T-helper 22 cell (primary cell): ENCODE results near the gene RBM28.

Source experiments
- DNase-seq: peaks from one replicate; pipeline ENCODE4 v3.0.0-alpha.2; 2020; ENCODE audit warnings: low read depth

Gene RBM28

DNA sequence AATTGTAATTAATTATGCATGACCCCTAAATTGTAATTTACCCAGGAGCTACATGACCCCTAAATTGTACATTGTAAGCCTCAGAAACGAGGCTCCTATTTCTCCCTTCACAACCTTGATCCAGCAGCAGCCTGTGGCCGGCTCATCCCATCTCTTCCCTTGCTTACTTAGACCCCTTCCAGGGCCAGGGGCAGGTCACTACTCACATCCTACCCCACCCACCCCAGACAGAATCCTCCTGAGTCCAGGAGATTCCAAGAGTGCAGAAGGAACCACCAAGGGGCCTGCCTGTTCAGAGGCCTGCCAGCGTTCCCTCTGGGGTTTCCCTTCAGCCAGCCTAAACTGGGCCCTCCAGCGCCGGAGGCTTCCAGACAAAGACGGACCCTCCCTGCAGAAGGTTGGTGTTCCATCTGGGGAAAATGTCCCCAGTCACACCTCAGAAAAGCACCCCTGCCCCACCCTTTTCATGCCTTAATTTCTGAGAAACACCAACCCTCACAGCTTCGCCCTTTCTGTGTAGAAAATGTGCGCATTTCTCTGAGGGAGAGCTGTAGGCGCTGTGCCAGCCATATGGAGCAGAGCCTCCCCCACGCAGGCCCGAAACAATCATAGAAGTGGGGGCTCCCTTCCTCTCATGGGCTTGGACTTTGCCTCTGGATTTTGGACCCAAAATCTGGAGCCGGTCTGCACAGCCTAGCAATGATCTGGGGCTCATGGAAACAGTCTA, 83.5 kb downstream of the RBM28 start:
- DNase-seq, result no peak

DNA sequence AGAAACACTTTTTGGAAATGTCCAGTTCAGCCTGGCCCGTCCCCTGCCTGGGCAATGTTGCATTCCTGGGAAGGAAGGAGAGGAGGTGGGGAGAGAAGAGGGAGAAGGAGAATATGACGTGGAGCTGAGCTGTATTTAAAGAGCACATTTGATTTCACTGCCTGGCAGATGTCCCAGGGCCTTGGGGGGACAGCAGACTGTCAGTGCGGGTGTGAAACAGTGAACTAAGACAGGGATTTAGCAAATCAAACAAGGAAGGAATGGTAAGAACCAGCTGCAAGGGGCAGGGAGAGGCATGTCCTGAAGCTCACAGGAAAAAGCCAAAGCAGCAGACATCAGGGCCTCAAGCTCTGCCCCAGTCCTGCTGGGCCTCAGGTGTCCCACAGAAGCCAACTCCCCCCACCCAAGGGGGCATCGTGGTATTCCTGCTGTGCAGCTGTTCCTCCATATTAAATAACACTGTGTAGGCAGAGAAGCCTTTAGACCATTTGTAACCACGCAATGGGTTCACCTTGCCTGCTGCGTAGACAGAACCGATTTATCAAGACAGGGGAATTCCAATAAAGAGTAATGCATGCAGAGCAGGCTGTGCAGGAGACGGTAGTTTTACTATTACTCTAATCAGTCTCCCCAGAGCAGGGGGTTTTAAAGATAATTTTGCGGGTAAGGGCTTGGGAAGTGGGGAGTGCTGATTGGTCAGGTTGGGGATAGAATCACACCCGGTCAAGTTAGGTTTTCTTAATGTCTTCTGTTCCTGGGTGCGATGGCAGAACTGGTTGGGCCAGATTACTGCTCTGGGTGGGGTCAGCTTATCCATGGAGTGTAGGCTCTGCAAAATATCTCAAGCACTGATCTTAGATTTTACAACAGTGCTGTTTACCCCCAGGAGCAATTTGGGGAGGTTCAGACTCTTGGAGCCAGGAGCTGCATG, 84.3 kb downstream of the RBM28 start:
- DNase-seq, result no peak

DNA sequence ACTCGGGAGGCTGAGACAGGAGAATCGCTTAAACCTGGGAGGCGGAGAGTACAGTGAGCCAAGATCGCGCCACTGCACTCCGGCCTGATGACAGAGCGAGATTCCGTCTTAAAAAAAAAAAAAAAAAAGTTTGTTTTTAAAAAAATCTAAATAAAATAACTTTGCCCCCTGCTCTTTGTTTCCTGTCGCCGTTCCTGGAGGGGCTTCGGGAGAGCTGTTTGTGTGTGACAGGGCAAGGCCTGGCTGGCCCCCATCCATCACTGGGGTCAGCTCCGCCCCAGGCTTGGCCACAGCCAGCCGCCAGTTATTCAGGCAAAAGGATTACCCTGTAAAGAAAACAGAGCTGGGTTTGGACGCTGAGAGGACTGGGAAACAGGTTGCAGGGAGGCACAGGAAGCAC, 86.2 kb downstream of the RBM28 start:
- no peak for DNase-seq

DNA sequence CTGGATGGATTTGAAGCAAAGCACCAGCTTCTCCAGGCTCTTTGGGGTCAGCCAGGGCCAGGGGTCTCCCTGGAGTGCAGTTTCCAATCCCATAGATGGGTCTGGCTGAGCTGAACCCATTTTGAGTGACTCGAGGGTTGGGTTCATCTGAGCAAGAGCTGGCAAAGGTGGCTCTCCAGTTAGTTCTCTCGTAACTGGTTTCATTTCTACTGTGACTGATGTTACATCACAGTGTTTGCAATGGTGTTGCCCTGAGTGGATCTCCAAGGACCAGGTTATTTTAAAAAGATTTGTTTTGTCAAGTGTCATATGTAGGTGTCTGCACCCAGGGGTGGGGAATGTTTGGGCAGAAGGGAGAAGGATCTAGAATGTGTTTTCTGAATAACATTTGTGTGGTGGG, 88.4 kb downstream of the RBM28 start:
- DNase-seq, result no peak

DNA sequence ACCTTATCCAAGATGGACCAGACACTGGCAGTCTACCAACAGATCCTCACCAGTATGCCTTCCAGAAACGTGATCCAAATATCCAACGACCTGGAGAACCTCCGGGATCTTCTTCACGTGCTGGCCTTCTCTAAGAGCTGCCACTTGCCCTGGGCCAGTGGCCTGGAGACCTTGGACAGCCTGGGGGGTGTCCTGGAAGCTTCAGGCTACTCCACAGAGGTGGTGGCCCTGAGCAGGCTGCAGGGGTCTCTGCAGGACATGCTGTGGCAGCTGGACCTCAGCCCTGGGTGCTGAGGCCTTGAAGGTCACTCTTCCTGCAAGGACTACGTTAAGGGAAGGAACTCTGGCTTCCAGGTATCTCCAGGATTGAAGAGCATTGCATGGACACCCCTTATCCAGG, 89.2 kb downstream of the RBM28 start:
- no peak for DNase-seq

DNA sequence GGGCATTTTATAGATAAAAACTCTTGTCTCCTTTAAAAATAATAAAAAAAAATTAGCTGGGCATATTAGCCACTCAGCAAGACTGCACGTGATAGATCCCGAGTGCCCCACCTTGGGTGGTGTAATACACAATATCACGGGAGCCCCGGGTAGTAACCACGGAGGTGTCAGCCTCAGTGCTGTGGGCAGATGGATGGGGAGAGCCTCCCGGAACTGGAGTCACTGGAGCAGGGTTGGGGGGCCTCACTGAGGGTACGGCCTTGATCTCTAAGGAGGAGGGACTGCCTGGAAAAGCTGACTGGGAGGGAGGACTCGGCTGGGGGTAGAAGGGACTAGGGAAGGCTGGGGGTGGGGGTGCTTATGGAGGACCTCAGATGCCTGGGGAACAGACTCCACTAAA, 90.0 kb downstream of the RBM28 start:
- no peak for DNase-seq

DNA sequence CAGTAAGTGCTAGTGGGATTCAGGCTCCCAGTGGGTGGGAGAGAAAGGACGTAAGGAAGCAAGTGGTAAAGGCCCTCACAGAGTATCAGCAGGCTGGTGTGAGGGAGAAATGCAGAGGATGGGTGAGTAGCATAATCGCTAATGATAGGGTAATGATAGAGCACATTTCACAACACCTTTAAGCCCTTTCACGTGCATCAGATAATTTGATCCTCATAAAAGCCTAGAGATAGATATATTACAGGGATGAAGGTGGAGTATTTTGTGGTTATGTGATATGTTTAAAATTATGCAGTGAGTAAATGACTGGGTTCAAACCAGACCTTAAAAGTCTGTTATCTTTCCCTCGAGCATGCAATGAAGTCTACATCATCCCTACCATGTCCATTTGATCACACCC, 92.4 kb downstream of the RBM28 start:
- DNase-seq, result no peak
